ENCODE measurements around the gene EXD3. TPM values are rescaled to one million over a fixed set of nuclear protein-coding genes. Genes with fewer than 3 reads are reported as not detected.

EXD3 gene
- polyA plus RNA-seq, 2 of the 4 experiments (the other 2 are of a cell fraction): 3.4 to 4.5 TPM

GRCh38 chr9:137320555-137321384 is 102.2 kb downstream of the EXD3 start:
- TF ChIP-seq FOSL2 (IDR thresholded peaks at IDR 0.05) (no peak), FOSL2 (CRISPR knock-in tag; IDR thresholded peaks at IDR 0.05) (no peak), HOXA7 (CRISPR knock-in tag; IDR thresholded peaks at IDR 0.05) (no peak), BCL3 (IDR thresholded peaks at IDR 0.05) (no peak), FOSB (CRISPR knock-in tag; IDR thresholded peaks at IDR 0.05) (no peak), JUNB (IDR thresholded peaks at IDR 0.05) (no peak), ESRRA (IDR thresholded peaks at IDR 0.05; ENCODE audit: borderline replicate concordance, low read length) (no peak), MAZ (IDR thresholded peaks at IDR 0.05; ENCODE audit: borderline replicate concordance, low read depth, low read length) (no peak), CEBPB (IDR thresholded peaks at IDR 0.05) (no peak), CBX8 (IDR thresholded peaks at IDR 0.05) (no peak), RAD21 (conservative IDR thresholded peaks at IDR 0.05 in 1 of 2, IDR thresholded peaks at IDR 0.05 in 1 of 2) (no peak), JUN (IDR thresholded peaks at IDR 0.05) (no peak), PBX3 (IDR thresholded peaks at IDR 0.05) (no peak), SMC3 (IDR thresholded peaks at IDR 0.05) (no peak), PHF8 (IDR thresholded peaks at IDR 0.05; ENCODE audit: borderline replicate concordance, low read depth) (no peak), KDM1A (IDR thresholded peaks at IDR 0.05; ENCODE audit: low read depth) (no peak)
- ATAC-seq (no peak), DNase-seq (ENCODE audit: low read depth in 1 of 2, low spot score in 1 of 2) (no peak), FAIRE-seq (no peak)
- ChIA-PET POLR2A (interaction anchor here (0.7 kb wide), 1 partner anchor 19 kb away, joined by 3 read pairs; the partner anchor contains the start of gene NRARP), CTCF (interaction anchor here (0.8 kb wide), 2 partner anchors 18 to 54 kb away, joined by 3 read pairs; partner anchors contain the start of gene NRARP)
- H3K27ac ChIP-seq: no peak overlapping the region
- peaks cover 10% of the 10 kb centered on the region for H3K4me1 ChIP-seq
- no peak overlapping the region for H3K4me3 ChIP-seq
- no peak overlapping the region for H3K4me2 ChIP-seq
- WGBS (ENCODE audit: missing lambda C conversion rate): 49% methylated on average over 13 of the region's 24 CpGs
- no peaks in the 10 kb centered on the region for H3K9me3 ChIP-seq

GRCh38 chr9:137319739-137320551 is 103.0 kb downstream of the EXD3 start:
- FAIRE-seq: no peak
- no peaks in the 10 kb centered on the region for H3K9me3 ChIP-seq
- no peak overlapping the region for H3K4me3 ChIP-seq
- no peak for ATAC-seq
- ChIA-PET POLR2A (interaction anchor here (1.7 kb wide), 1 partner anchor 18 kb away, joined by 4 read pairs; the partner anchor contains the start of gene NRARP), CTCF (interaction anchor here (0.8 to 1.0 kb wide), 5 partner anchors 12 to 55 kb away, joined by 3 to 4 read pairs (median 3); partner anchors contain the start of gene NRARP)
- H3K4me2 ChIP-seq: no peak overlapping the region
- no peak overlapping the region for H3K27ac ChIP-seq
- H3K4me1 ChIP-seq: peaks cover 18% of the 10 kb centered on the region
- 78% methylated on average over 10 of the region's 22 CpGs for WGBS (ENCODE audit: missing lambda C conversion rate)
- DNase-seq (ENCODE audit: low read depth in 1 of 2, low spot score in 1 of 2): no peak
- TF ChIP-seq RNF2 (IDR thresholded peaks at IDR 0.05; ENCODE audit: borderline replicate concordance, low read depth): no peak
- no peak for TF ChIP-seq HMGXB4 (CRISPR knock-in tag; IDR thresholded peaks at IDR 0.05; ENCODE audit: borderline replicate concordance)
- TF ChIP-seq HOXA7 (CRISPR knock-in tag; IDR thresholded peaks at IDR 0.05): no peak
- TF ChIP-seq RCOR1 (IDR thresholded peaks at IDR 0.05; ENCODE audit: low read depth, low read length): no peak
- TF ChIP-seq HDAC2 (IDR thresholded peaks at IDR 0.05): no peak
- no peak for TF ChIP-seq E2F6 (IDR thresholded peaks at IDR 0.05; ENCODE audit: borderline replicate concordance, low read depth)
- no peak for TF ChIP-seq JUN (IDR thresholded peaks at IDR 0.05)
- TF ChIP-seq ELK1 (IDR thresholded peaks at IDR 0.05; ENCODE audit: low read depth, low read length): no peak
- TF ChIP-seq ZC3H11A (IDR thresholded peaks at IDR 0.05): no peak
- no peak for TF ChIP-seq SMC3 (IDR thresholded peaks at IDR 0.05)
- TF ChIP-seq POLR2A (IDR thresholded peaks at IDR 0.05; ENCODE audit: low read length): no peak
- no peak for TF ChIP-seq POLR2AphosphoS2 (conservative IDR thresholded peaks at IDR 0.05; ENCODE audit: low read length)
- no peak for TF ChIP-seq EP300 (IDR thresholded peaks at IDR 0.05)
- TF ChIP-seq CTCF (IDR thresholded peaks at IDR 0.05): no peak
